HepG2 (cell line): ENCODE measurements around the gene COLGALT1. TPM values are rescaled to one million over a fixed set of nuclear protein-coding genes. Genes with fewer than 3 reads are reported as not detected.

ENCODE experiments used
- ARNTL ChIP-seq: sonication (generic); formaldehyde crosslinking; IDR thresholded peaks from 2 replicates; pipeline ENCODE4 v1.4.0; 2020; ENCODE audit warnings: mild to moderate bottlenecking, missing genetic modification reagents
- CCAR2 ChIP-seq: fragments of 200-400 bp; formaldehyde crosslinking; optimal IDR thresholded peaks from 2 replicates; pipeline ENCODE3; 2018; ENCODE audit warnings: low read depth, mild to moderate bottlenecking, low read length, moderate library complexity
- DRAP1 ChIP-seq: IDR thresholded peaks from 2 replicates; pipeline ENCODE4 v1.6.1; 2016; ENCODE audit warnings: missing genetic modification reagents, missing compliant biosample characterization
- JUNB ChIP-seq: sonication (generic); formaldehyde crosslinking; IDR thresholded peaks from 2 replicates; pipeline ENCODE4 v1.8.0; 2022; ENCODE audit warnings: missing genetic modification reagents, mild to moderate bottlenecking, borderline replicate concordance
- KDM1A ChIP-seq: IDR thresholded peaks from 2 replicates; pipeline ENCODE4 v1.6.1; 2016; ENCODE audit warnings: missing compliant biosample characterization
- MEF2D ChIP-seq: sonication (generic); formaldehyde crosslinking; IDR thresholded peaks from 2 replicates; pipeline ENCODE4 v1.5.1; 2020; ENCODE audit warnings: mild to moderate bottlenecking, missing genetic modification reagents
- TEAD2 ChIP-seq: sonication (generic); formaldehyde crosslinking; IDR thresholded peaks from 2 replicates; pipeline ENCODE4 v1.9.0; 2021; ENCODE audit warnings: missing genetic modification reagents
- TFAP4 ChIP-seq: sonication (generic); IDR thresholded peaks from 2 replicates; pipeline ENCODE4 v1.6.1; 2016; ENCODE audit warnings: low read depth, borderline replicate concordance
- ZBTB46 ChIP-seq: sonication (generic); formaldehyde crosslinking; IDR thresholded peaks from 2 replicates; pipeline ENCODE4 v1.4.0; 2020; ENCODE audit warnings: mild to moderate bottlenecking, missing genetic modification reagents, borderline replicate concordance
- ZNF407 ChIP-seq: sonication (generic); formaldehyde crosslinking; IDR thresholded peaks from one replicate; pipeline ENCODE4 v1.5.1; 2020; ENCODE audit warnings: mild to moderate bottlenecking, missing genetic modification reagents; ENCODE audit errors: not compliant biosample characterization
- ZNF576 ChIP-seq: sonication (generic); formaldehyde crosslinking; IDR thresholded peaks from 2 replicates; pipeline ENCODE4 v1.4.0; 2020; ENCODE audit warnings: mild to moderate bottlenecking, missing genetic modification reagents
- ZNF770 ChIP-seq: sonication (generic); formaldehyde crosslinking; IDR thresholded peaks from 2 replicates; pipeline ENCODE4 v1.5.0; 2020; ENCODE audit warnings: mild to moderate bottlenecking, missing genetic modification reagents
- polyA plus RNA-seq, 8 experiments: library from polyadenylated mRNA; depleted of rRNA in 3 of 8; stranded (reverse) in 7 of 8; unstranded in 1 of 8; fragments of >200 nt; fragmentation: Illumina TruSeq in 4 of 8; extraction: Trizol in 4 of 8; gene quantifications; 2 replicates each; pipeline versions ENCODE4 v1.2.1 to v1.2.3, GENCODE V29; 2011 to 2016; ENCODE audit warnings: low read depth in 4 of 8, missing spikeins in 1 of 8, mixed read lengths in 1 of 8; ENCODE audit not compliant: insufficient read depth in 1 of 8
- total RNA-seq, 5 experiments: library from RNA; depleted of rRNA; stranded (reverse); fragments of >200 nt; fragmentation: Illumina TruSeq; extraction: Trizol; gene quantifications; 2 replicates each; pipeline ENCODE4 v1.2.3, GENCODE V29; 2016; ENCODE audit warnings: low read depth in 1 of 5

The COLGALT1 gene
- total and polyA plus RNA-seq, 2 of the 13 experiments (the other 11 are each of a cell fraction or from before 2014, with no cell fraction given), result 58.0 to 211 TPM

- TF ChIP-seq ZNF576 (no peak), ZBTB46 (CRISPR knock-in tag) (peak; percentile 99), ZNF770 (CRISPR knock-in tag) (peak; percentile 75), MEF2D (CRISPR knock-in tag) (peak; percentile 56; the same call in 1 of the 2 replicates), TFAP4 (peak; percentile 41; the same call in 1 of the 2 replicates), JUNB (CRISPR knock-in tag) (no peak), CCAR2 (no peak), TEAD2 (CRISPR knock-in tag) (peak; percentile 50; the same call in 1 of the 2 replicates), ZNF407 (peak; percentile 99), DRAP1 (CRISPR knock-in tag) (peak; percentile 67), KDM1A (CRISPR knock-in tag) (no peak), ARNTL (CRISPR knock-in tag) (peak; percentile 77)
Measured at GRCh38 chr19:17511724-17512573, 43.5 kb upstream of the COLGALT1 start (continued).
